Stimulated activated CD4-positive, alpha-beta T cell treated with anti-CD3 and anti-CD28 coated beads, Interleukin-4, amount 100 ng/mL, for 48 hours (primary cell): ENCODE data around the gene KRTAP27-1.

ENCODE experiments used
- DNase-seq, 2 donors: peaks; one replicate each; pipeline ENCODE4 v3.0.0-alpha.2; 2020; ENCODE audit warnings: low read depth in 2 of 2

KRTAP27-1 gene

DNA sequence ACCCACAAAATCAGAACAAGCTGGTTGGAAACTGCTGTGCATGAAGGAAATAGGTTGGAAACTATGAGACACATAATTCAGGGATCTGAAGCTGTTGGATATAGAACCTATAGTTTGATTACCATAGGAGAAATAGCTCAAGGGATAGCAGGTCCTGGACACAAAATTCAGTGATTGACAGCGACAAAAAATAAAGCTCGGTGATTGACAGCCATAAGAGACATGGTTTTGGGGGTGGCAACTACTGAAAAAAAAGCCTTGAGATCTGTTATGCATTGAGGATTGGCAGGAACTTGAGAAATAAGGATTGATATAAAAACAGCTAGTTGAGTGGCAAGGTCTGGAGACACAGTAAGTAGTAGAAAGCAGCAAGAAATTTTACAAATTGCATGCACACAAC is 48.3 kb downstream of the KRTAP27-1 start, which contains the start of gene KRTAP25-1:
KRTAP25-1 (minus strand) TSS at position 300 of the 400 bp plus-strand sequence; CDS start at position 276, 24 bp downstream.
- no peak for DNase-seq
